Uterus (tissue), 4 donors: ENCODE results near the gene STX16. TPM values are rescaled to one million over a fixed set of nuclear protein-coding genes. Genes with fewer than 3 reads are reported as not detected.
"Not testable (repeated sequence)": the region's sequence is repeated elsewhere in the genome, so short reads cannot be mapped to it uniquely, and the experiment has no call there.

Source experiments
- DNase-seq, 2 donors: peaks; one replicate each; pipeline ENCODE4 v3.0.0-alpha.2; 2019 to 2020
- H3K27ac ChIP-seq, 2 donors: fragments of 200-600 bp; sonication (generic); 1 replicate in 1 of 2; 2 replicates in 1 of 2; pipeline ENCODE4 v1.5.1; 2016 to 2018
- H3K27me3 ChIP-seq, 2 donors: fragments of 200-600 bp; sonication (generic); one replicate each; pipeline ENCODE4 v1.5.1; 2018 to 2019; ENCODE audit warnings: control low read depth in 1 of 2
- H3K36me3 ChIP-seq, 2 donors: fragments of 200-600 bp; sonication (generic); one replicate each; pipeline ENCODE4 v1.5.1; 2019; ENCODE audit warnings: control low read depth in 1 of 2
- H3K4me1 ChIP-seq, 2 donors: fragments of 200-600 bp; sonication (generic); one replicate each; pipeline ENCODE4 v1.5.1; 2018 to 2019; ENCODE audit warnings: control low read depth in 1 of 2
- H3K4me3 ChIP-seq, 2 donors: fragments of 200-600 bp; sonication (generic); 1 replicate in 1 of 2; 2 replicates in 1 of 2; pipeline ENCODE4 v1.5.1; 2018 to 2019; ENCODE audit warnings: mild to moderate bottlenecking in 1 of 2
- H3K9me3 ChIP-seq, 2 donors: fragments of 200-600 bp; sonication (generic); one replicate each; pipeline ENCODE4 v1.5.1; 2019; ENCODE audit warnings: control low read depth in 1 of 2
- POLR2A ChIP-seq, 2 donors: fragments of 450-650 bp; IDR thresholded peaks; one replicate each; pipeline ENCODE4 v1.6.1; 2016; ENCODE audit warnings: antibody characterized with exemption in 2 of 2, mild to moderate bottlenecking in 1 of 2, moderate library complexity in 1 of 2
- intact Hi-C: fragments of 100-400 bp; cut with DNase I; formaldehyde crosslinking; loops from one replicate; pipeline ENCODE4 v1.15.1; 2023; ENCODE audit warnings: low total_unique reads
- total RNA-seq, 4 donors: library from RNA; depleted of rRNA in 3 of 4; stranded (reverse); fragments of >200 nt in 3 of 4; gene quantifications; one replicate each; pipeline versions ENCODE4 v1.1.0 to v1.2.4, GENCODE V29; 2014 to 2023
- TF ChIP-seq, protein P1 (sequence below), 4 experiments: fragments of 200-600 bp in 2 of 4; fragments of 450-650 bp in 2 of 4; sonication (generic) in 2 of 4; IDR thresholded peaks; one replicate each; pipeline ENCODE4 v1.5.1; 2016 to 2019; ENCODE audit warnings: antibody characterized with exemption in 4 of 4, mild to moderate bottlenecking in 2 of 4, moderate library complexity in 1 of 4
- donor health status: DM: yes; HTN: yes; CAD: no.

Gene STX16
- total RNA-seq, 4 donors from 2014 or later: 32.6 to 82.7 (median 60.8) TPM

- Histone ChIP-seq H3K27me3 (no peaks in the 10 kb centered on the region), H3K4me1 (peaks cover 0 to 16% of the 10 kb centered on the region in 2 donors), H3K36me3 (no peaks in the 10 kb centered on the region), H3K9me3 (no peaks in the 10 kb centered on the region), H3K4me3 (no peak overlapping the region), H3K27ac (peak overlapping the region; percentile 78 to 79)
- intact Hi-C loops: no loop called here
- TF ChIP-seq, protein P1, sequence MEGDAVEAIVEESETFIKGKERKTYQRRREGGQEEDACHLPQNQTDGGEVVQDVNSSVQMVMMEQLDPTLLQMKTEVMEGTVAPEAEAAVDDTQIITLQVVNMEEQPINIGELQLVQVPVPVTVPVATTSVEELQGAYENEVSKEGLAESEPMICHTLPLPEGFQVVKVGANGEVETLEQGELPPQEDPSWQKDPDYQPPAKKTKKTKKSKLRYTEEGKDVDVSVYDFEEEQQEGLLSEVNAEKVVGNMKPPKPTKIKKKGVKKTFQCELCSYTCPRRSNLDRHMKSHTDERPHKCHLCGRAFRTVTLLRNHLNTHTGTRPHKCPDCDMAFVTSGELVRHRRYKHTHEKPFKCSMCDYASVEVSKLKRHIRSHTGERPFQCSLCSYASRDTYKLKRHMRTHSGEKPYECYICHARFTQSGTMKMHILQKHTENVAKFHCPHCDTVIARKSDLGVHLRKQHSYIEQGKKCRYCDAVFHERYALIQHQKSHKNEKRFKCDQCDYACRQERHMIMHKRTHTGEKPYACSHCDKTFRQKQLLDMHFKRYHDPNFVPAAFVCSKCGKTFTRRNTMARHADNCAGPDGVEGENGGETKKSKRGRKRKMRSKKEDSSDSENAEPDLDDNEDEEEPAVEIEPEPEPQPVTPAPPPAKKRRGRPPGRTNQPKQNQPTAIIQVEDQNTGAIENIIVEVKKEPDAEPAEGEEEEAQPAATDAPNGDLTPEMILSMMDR (IDR thresholded peaks at IDR 0.05): no peak
- TF ChIP-seq POLR2A (IDR thresholded peaks at IDR 0.05): no peak
- DNase-seq: peak in 1 of 2 donors; percentile 64
Observed at GRCh38 chr20:58647796-58648501, 3.1 kb upstream of the STX16 start.

DNA sequence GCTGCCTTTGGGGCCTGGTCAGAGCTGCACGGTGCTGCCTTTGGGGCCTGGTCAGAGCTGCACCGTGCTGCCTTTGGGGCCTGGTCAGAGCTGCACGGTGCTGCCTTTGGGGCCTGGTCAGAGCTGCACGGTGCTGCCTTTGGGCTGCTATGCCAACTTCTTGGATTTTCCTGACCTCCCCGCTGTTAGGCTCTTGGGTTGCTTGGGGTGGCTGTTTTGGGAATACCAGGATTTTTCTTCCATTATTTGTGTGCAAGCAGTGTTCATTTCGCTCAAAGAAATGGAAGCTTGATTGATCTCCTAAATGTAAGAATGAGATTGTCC lies 2.6 kb upstream of the STX16 start:
- H3K9me3 ChIP-seq, DNase-seq, H3K27ac ChIP-seq, H3K4me3 ChIP-seq, H3K27me3 ChIP-seq, H3K36me3 ChIP-seq, intact Hi-C loops: not testable (repeated sequence)
- H3K4me1 ChIP-seq: peaks cover 0 to 20% of the 10 kb centered on the region in 2 donors

DNA sequence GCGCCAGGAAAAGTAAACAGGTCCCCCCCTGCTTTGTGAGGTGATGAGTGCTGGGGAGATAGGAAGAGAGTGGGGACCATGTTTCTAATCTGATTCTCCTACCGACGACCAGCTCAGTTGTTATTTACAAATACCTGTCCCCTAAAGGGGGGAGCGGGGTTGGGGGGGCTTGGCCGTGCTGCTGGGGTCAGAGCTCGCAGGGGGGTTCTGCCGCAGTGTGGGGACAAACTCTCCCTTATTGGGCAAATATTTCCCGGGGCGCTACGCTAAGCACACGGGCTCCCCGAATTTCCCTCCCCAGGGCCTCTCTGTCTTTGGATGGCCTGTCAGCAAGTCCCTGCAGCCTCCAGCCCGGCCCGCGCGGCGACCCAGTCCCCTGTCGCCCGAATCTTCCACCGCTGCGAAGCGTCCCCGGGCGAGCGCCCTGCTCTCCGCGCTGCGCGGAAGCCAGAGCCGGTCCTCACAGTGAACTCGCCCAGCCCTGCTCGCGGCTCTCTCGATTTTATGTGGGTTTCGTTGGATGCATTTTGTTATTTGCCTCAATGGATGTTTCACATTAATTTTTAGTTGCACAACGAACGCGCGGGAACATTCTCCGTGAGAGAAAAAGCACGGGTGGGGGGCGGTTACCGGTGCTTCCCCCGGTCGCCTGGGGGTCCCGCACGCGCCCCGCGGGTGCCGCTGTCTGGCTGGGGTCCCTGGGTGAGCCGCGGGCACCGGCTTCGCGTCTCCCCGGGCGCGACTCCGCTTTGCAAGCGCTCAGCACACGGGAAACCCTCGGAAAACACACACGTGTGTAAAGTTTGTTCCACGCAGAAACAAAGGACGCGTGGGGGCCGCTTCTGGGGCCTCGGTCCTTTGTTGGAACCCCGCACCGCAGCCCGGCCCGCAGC lies 1.5 kb upstream of the STX16 start:
- Histone ChIP-seq H3K4me3 (peak overlapping the region; percentile 59 to 95), H3K27ac (peak overlapping the region; percentile 87 to 97), H3K27me3 (no peaks in the 10 kb centered on the region), H3K9me3 (no peaks in the 10 kb centered on the region), H3K4me1 (peaks cover 0 to 20% of the 10 kb centered on the region in 2 donors), H3K36me3 (no peaks in the 10 kb centered on the region)
- intact Hi-C loops: no loop called here
- TF ChIP-seq, protein P1 (IDR thresholded peaks at IDR 0.05): no peak
- no peak for TF ChIP-seq POLR2A (IDR thresholded peaks at IDR 0.05)
- no peak for DNase-seq

DNA sequence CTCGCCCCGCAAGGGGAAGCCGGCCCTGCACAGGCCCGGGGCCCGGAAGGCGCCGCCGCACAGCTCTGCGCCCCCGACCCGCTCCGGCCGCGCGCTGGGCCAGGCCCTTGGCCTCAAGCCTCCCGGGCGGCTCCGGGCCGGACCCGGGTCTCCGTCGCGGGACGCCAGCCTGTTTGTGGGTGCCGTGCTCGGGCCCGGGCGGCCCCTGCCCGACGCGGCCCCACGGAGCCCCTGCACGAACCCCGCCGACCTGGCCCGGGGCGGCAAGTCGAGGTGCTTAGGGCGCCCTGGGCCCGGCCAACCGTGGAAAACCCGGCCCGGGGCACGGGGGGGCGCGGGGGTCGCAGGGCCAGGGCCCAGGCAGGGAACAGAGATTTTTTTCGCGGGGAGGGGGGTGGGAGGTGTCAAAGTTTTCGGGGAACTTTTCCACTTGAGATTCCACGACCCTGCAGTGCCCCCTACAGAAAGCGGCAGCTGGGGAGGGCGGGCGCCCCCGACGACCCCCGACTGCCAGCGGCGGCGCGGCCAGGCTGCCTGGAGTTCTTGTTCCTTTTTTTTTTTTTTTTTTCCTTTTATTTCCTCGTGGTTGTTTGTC lies 805 bp upstream of the STX16 start:
- TF ChIP-seq, protein P1 (IDR thresholded peaks at IDR 0.05): peak in 1 of 4 experiments; percentile 52
- TF ChIP-seq POLR2A (IDR thresholded peaks at IDR 0.05): no peak
- H3K27ac ChIP-seq: peak overlapping the region; percentile 87 to 97
- no peaks in the 10 kb centered on the region for H3K9me3 ChIP-seq
- intact Hi-C loops: no loop called here
- peak overlapping the region; percentile 59 to 95 for H3K4me3 ChIP-seq
- peak in 1 of 2 donors; percentile 57 for DNase-seq
- H3K4me1 ChIP-seq: peaks cover 0 to 24% of the 10 kb centered on the region in 2 donors
- H3K36me3 ChIP-seq: no peaks in the 10 kb centered on the region
- H3K27me3 ChIP-seq: no peaks in the 10 kb centered on the region

DNA sequence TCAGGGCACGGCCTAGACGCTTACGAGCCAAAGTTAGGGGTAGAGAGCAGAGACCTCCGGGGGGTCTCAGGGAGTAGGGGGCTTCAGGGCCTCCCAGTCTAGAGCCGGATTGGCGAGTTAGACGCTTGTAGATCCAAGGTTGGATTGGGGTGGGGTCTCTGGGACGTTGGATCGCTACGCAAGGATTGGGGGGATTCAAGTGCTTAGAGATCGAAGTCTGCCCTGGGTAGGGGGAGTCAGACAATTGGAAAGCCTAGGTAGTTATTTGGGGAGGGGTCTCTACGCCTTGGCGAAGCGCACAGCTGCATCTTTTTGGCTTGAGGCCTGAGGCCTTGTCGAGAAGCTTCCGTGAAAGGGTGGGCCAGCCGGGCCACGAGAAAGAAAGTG lies 469 bp downstream of the STX16 start:
- H3K4me3 ChIP-seq: peak overlapping the region; percentile 59 to 95

More for the DNA sequence above, 469 bp downstream of the STX16 start:
- H3K9me3 ChIP-seq: no peaks in the 10 kb centered on the region
- intact Hi-C loops: no loop called here
- TF ChIP-seq POLR2A (IDR thresholded peaks at IDR 0.05): no peak
- TF ChIP-seq, protein P1 (IDR thresholded peaks at IDR 0.05): no peak
- H3K36me3 ChIP-seq: no peaks in the 10 kb centered on the region
- DNase-seq: peak in 1 of 2 donors; percentile 42
- H3K4me1 ChIP-seq: peaks cover 0 to 35% of the 10 kb centered on the region in 2 donors
- H3K27me3 ChIP-seq: no peaks in the 10 kb centered on the region
- peak overlapping the region; percentile 87 to 97 for H3K27ac ChIP-seq
